GM21447 (cell line): ENCODE data around the gene CSTF2.
"Not testable (repeated sequence)": the region's sequence is repeated elsewhere in the genome, so short reads cannot be mapped to it uniquely, and the experiment has no call there.

Source experiments
- ATAC-seq: cut with Tn5 transposase; IDR thresholded peaks from one replicate; pipeline ENCODE4 v1.9.1; 2021; ENCODE audit not compliant: unreplicated experiment

Gene CSTF2

GRCh38 chrX:100819837-100820666, at the start of gene CSTF2:
Gene CSTF2 (plus strand): TSS chrX:100820391. CDS start chrX:100820417, 26 bp downstream.
- ATAC-seq = peak; percentile 98

DNA sequence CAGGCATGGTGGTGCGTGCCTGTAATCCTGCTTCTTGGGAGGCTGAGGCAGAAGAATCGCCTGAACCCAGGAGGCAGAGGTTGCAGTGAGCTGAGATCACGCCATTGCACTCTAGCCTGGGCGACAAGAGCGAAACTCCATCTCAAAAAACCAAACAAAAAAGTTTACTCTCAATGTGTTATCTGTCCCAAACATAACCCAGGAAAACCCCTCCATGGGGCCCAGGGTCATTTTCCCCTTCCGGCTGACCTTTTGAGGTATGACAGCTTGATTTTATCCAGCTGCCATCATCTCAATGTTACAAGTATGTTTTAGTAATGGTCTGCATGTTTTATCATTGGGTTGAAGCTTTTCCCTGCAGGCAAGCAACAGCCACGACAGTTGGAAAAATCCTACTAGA, 23.8 kb upstream of the CSTF2 start:
- not testable (repeated sequence) for ATAC-seq

DNA sequence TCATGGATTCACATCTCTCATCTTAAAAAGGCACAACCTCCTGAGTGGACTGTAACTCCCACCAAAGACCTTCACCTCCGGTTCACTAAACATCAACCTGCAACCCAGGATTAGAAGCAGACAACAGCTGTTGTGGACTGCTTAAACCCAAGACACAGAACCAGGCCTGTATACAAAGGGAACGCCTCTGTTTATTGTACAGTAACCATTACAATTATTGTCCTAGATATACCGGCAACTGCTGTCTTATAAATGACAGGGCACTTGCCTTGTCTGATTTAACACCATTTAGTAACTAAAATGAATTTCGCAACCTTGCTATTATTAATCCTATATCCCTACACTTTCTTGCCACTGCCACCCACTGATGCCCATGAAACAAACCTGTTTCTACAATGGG, 22.8 kb upstream of the CSTF2 start:
- no peak for ATAC-seq

GRCh38 chrX:100798484-100799214, 21.5 kb upstream of the CSTF2 start:
- no peak for ATAC-seq

GRCh38 chrX:100802843-100803242, 17.3 kb upstream of the CSTF2 start:
- ATAC-seq = no peak

DNA sequence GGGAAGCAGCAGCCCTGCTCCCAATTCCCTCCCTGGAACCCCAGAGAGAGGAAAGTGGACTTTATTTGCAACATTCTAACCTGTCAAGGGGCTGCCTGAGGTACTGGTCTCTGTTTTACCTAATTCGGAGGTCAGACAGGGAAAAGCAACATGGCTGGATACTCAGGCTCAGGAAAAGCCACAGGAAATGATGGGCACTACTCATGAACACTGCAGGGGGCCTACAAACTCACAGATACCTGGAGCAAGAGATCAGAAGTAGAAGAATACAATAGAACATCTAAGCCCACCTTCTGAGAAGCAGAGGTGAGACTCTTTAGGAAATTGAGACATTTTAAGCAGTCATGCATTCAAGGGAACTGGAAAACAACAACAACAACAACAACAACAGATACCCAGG, 15.4 kb upstream of the CSTF2 start:
- ATAC-seq = no peak

DNA sequence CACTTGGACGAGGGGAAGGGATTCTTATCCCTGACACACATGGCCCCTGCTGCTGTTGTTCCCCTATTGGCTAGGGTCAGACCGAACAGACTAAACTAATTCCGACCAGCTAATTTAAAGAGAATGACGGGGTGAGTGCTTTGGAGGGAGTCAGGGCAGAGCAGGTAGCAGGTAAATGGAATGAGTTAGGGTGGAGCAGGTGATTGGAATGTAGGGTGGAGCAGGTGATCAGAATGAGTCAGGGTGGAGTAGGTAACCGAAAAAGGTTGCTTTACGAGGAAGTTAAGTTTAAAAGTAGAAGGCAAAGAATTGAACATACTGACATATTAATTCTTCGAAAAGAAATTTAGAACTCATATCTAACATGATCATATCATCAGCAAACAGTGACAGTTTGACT, 11.9 kb upstream of the CSTF2 start:
- ATAC-seq = not testable (repeated sequence)

DNA sequence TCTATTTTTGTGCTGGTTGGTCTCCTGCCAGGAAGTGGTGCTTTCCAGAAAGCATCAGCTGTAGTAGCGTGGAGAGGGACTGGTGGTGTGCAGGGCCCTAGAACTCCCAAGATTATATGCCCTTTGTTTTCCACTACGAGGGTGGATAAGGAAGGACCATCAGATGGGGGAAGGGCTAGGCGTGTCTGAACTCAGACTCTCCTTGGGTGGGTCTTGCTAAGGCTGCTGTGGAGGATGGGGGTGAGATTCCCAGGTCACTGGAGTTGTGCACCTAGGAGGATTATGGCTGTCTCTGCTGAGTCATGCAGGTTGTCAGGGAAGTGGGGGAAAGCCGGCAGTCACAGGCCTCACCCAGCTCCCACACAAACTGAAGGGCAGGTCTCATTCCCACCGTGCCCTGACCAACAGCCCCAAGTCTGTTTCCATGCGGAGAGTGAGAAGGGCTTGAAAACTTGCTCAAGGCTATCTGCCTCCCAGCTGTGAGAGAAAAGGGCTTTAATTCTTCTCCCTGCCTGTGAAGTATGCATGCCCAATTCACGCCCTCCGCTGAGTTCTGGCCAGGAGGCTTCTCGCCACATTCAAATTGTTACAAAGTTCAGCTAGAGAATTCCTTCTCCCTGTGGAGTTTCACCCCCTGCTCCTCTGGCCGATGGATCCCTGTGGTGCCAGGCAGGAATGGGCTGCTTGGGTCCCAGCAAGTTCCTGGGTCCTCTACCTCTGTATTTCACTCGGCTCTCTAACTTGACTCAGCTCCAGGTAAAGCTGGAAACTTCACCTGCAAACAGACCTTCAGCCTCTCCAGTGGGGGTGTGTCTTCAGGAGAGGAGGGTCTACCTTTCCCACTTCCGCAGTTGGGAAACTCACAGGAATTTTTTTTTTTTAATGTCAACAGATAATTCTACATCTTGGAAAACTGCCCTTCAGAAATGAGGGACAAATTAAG, 7.7 kb upstream of the CSTF2 start:
- no peak for ATAC-seq

DNA sequence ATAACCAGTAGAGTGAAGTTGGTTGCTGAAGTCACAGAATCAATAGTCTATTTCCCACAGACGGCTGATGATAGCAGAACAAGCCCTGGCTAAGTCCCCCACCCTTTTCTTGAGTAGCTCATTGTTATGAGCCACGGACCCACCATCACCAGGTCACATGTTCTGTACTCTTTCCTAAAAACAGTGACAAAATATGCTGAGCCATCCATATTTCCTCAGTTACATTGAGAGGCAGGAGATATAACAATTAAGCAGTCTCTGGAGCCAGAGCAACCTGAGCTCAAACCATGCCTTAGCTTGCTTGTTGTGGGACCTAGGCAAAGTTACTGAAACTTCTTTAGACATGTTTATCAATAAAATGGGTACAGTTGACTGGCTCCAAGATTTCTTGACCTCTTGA, 2.9 kb upstream of the CSTF2 start:
- no peak for ATAC-seq

DNA sequence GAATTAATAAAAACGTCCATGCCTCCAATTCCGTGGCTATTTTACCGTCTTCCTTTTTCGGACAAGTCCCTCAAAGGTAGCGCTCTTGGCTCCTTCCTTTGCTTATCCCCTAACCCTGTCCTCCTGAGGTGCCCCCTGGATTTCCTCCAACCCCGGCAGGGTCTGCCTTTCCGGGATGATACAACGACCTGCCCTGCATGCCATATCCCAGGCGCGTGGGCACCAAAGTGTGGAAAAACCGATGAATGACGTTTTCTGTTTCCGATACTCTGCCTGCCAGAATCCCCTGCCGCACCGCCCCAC, 706 bp upstream of the CSTF2 start:
- no peak for ATAC-seq

DNA sequence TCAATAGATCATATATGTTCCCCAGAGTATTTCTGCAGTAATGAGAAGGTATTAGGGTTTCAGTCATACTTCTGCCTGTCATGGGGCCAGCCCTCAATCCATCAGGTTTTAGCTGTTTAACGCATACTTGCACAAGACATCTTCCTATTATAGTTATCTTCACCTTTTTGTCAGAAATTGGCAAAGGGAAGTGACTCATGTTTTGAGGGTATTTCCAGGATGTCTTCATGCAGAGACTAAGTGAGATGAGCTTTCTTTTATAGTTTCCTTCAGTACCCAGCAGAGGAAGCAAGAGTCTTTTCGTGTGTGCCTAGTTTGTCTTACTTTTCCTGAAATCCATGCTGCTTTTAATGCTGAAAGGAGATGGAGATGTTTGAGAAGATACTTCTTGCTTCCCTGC, 9.5 kb downstream of the CSTF2 start:
- peak; percentile 79 for ATAC-seq

GRCh38 chrX:100830143-100830542, 10.0 kb downstream of the CSTF2 start:
- peak; percentile 42 for ATAC-seq

DNA sequence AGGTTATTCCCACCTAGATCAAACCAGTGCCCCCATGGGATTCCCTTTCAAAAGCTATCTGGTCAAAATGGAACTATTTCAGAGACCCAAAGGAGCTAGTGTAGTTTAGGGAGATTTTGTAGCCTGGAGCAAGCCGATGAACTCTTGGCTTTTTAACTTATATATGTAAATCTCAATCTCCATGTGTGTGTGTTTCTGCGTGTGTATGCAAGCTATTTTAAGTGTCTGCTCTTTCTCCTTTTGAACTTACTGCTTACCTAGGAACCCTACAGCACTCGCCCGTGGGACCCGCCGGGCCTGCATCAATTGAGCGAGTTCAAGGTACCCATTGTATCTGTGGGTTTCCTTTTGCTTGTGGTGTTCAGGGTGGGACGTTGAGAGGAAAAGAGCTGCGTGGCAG, 10.4 kb downstream of the CSTF2 start:
- ATAC-seq = peak; percentile 37

DNA sequence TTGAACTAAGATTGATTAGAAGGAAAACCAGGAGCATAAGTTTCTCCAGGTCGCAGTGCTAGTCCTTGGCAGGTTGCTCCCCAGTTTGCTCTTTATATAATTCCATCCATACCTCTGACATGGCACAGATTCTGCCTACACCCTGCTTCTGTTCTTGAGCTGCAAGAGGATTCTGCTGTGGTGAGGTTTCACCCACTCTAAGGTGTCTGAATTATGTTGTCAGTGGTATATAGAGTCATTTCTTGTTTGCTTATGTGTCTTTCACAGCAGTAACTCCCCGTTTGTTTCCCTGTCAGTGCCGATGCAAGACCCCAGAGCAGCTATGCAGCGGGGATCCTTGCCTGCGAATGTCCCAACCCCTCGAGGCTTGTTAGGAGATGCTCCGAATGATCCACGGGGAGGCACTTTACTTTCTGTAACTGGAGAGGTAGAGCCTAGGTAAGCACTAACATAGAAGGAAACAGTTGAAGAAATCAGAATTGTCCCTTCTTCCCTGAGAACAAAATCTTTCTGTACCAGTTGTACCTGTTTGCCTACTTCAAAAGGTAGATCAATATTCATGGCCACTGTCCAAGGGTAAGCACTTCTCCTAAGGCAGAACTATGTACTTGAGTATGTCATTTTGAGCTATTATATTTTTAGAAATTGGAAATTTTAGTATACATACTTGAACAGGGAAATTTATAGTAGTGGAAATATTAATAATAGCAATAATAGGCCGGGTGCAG, 11.2 kb downstream of the CSTF2 start:
- no peak for ATAC-seq

DNA sequence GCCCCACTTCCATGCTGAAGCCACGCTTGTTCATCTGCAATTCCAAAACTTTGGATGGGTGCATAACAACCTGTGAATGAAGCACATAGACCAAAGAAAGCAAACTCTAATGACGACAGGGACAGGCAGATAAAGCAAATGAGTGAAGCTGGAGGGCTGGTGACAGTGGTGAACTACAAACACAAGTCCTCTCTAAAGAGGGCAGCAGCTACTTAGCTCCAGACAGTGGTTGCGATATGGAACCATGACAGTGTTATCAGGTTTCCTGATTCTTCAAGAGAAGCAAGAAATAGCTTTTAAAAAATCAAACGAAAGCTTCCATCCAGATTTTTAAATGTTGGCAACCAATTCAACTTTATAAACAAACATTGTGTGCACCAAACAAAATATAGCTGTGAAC, 30.1 kb downstream of the CSTF2 start:
- no peak for ATAC-seq

DNA sequence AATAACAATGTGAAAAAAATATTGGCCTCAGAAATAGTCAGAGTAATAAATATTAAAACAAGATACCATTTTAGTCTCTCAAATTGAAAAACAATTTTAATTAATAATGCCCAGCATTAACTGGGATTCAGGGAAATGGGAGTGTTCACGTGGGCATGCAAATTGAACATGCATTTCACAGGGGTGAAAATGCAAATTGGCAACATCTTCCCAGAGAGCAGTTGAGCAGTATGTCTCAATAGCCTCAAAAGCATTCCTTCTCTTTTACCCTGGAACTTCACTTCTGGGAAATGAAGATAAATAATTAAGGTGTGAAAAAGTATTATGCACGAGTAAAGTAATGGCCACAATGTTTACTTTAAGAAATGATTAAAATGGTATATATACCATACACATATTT, 32.6 kb downstream of the CSTF2 start:
- no peak for ATAC-seq

- no peak for ATAC-seq
Measured at GRCh38 chrX:100863326-100863864, 43.2 kb downstream of the CSTF2 start.

GRCh38 chrX:100864657-100865391, 44.6 kb downstream of the CSTF2 start:
- no peak for ATAC-seq

GRCh38 chrX:100868273-100868672, 48.1 kb downstream of the CSTF2 start:
- ATAC-seq = no peak

DNA sequence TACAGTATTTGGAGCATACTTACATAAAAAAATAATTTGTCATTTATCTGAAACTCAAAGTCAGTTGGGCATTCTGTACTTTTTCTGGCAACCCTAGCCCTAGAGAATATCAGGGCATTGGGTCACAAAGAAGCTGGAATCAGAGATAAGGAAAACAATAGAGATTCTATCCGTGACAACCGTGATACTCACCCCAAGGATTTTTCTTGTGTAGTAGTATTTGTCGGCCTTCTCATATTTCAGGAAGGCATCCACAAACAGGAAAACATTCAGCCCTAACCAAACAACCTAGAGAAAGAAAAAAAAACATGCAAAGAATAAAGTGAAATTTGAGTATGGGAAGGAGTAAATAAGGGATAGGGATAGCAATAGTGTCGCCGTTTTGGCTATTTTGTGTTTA, 50.3 kb downstream of the CSTF2 start:
- no peak for ATAC-seq
